Naive B cell (primary cell): ENCODE measurements around the gene TBC1D3G. TPM values are rescaled to one million over a fixed set of nuclear protein-coding genes. Genes with fewer than 3 reads are reported as not detected.
"Not testable (repeated sequence)": the region's sequence is repeated elsewhere in the genome, so short reads cannot be mapped to it uniquely, and the experiment has no call there.

Experiments used
- ATAC-seq, 2 donors: fragments of 150-1000 bp; cut with Tn5 transposase; 2 replicates each; pipeline ENCODE4 v1.10.0; 2021; ENCODE audit warnings: low read depth in 2 of 2, mild to moderate bottlenecking in 2 of 2, moderate library complexity in 2 of 2
- DNase-seq: peaks from one replicate; pipeline ENCODE4 v3.0.0; 2022
- H3K27ac Mint-ChIP-seq, 6 donors: one replicate each; pipeline ENCODE4 v1.8.0; 2020 to 2022; ENCODE audit warnings: mild to moderate bottlenecking in 6 of 6, mixed read lengths in 6 of 6, moderate library complexity in 5 of 6, inconsistent platforms in 2 of 6
- H3K27me3 Mint-ChIP-seq, 3 donors: one replicate each; pipeline ENCODE4 v1.8.0; 2021 to 2022; ENCODE audit warnings: mixed read lengths in 3 of 3, mild to moderate bottlenecking in 1 of 3
- H3K36me3 Mint-ChIP-seq, 2 donors: one replicate each; pipeline ENCODE4 v1.8.0; 2020 to 2022; ENCODE audit warnings: mixed read lengths in 2 of 2, inconsistent platforms in 1 of 2, mild to moderate bottlenecking in 1 of 2
- H3K4me1 Mint-ChIP-seq, 3 donors: one replicate each; pipeline ENCODE4 v1.8.0; 2020 to 2022; ENCODE audit warnings: mixed read lengths in 3 of 3, inconsistent platforms in 1 of 3, mild to moderate bottlenecking in 1 of 3, moderate library complexity in 1 of 3
- H3K4me3 Mint-ChIP-seq, 8 donors: one replicate each; pipeline ENCODE4 v1.8.0; 2020 to 2022; ENCODE audit warnings: mild to moderate bottlenecking in 8 of 8, mixed read lengths in 8 of 8, moderate library complexity in 8 of 8, inconsistent platforms in 2 of 8
- H3K9me3 Mint-ChIP-seq, 7 donors: one replicate each; pipeline ENCODE4 v1.8.0; 2020 to 2022; ENCODE audit warnings: mixed read lengths in 7 of 7, mild to moderate bottlenecking in 5 of 7, inconsistent platforms in 2 of 7, moderate library complexity in 1 of 7
- polyA plus RNA-seq, 6 donors: library from polyadenylated mRNA; unstranded; fragments of 300-500 nt; fragmentation: Illumina TruSeq; gene quantifications; one replicate each; pipeline ENCODE4 v1.2.3, GENCODE V29; 2021; ENCODE audit warnings: low read depth in 6 of 6

The TBC1D3G gene
- under 1 TPM in 1 of 6 donors, not detected in 5; 0.31 TPM for polyA plus RNA-seq

DNA sequence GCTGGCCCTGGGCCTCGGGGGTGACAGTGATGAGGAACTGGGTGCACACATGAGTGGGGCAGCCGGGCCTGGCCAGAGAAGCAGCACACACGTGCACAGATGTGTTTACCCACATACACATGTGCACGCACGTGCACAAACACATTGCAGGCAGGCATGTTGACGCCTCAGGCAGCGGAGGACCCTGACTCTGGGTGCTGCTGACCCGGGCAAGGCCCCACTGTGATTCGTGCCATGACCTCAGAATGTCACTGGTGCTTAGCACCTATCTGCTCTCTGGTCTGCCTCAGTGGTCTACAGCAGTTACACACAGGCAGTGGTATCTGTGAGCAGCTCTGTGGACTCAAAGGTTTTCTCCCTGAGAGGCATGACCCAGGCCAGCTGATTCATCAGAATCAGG is at the start of gene TBC1D3G:
Gene TBC1D3G, plus strand, starts transcription at position 301 of the 400 bp plus-strand sequence. CDS start 1,528 bp downstream, outside the sequence.
- ATAC-seq, DNase-seq: not testable (repeated sequence)

DNA sequence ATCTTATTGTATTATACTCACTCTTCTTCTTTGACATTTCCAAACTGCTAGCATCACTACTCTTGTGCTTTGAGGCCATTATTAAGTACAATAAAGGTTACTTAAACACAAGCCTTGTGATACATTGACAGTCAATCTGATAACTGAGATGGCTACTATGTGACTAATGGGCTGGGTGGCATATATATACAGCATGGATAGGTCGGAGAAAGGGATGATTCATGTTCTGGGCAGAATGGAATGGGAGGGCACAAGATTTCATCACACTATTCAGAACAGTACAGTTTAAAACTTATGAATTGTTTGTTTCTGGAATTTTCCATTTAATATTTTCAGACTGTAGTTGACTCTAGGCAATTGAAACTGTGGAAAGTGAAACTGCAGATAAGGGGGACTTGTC is 40.4 kb upstream of the TBC1D3G start:
- not testable (repeated sequence) for H3K27me3 Mint-ChIP-seq, ATAC-seq, H3K4me1 Mint-ChIP-seq, H3K4me3 Mint-ChIP-seq, H3K9me3 Mint-ChIP-seq, DNase-seq, H3K36me3 Mint-ChIP-seq, H3K27ac Mint-ChIP-seq

More for the DNA sequence above, at the start of gene TBC1D3G:
- not testable (repeated sequence) for H3K4me1 Mint-ChIP-seq, H3K27ac Mint-ChIP-seq, H3K27me3 Mint-ChIP-seq, H3K36me3 Mint-ChIP-seq, H3K4me3 Mint-ChIP-seq, H3K9me3 Mint-ChIP-seq

DNA sequence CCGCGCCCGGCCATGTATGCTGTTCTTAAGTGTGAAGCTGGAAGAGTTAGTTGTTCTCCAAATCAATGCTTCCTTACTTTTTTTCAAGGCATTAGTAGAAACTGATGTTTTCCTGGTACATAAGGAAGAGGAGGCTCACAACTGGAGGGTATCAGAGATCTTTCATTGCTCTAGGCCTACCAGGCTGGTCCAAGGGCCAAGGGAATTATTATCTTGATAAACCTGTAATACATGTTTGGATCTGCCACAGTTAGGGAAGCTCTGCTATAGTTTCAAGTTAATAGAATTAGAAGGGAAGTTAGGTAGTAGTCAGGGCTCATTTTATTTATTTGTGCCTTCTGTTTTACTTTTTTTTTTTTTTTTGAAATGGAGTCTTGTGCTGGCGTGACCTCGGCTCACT is 39.5 kb upstream of the TBC1D3G start:
- not testable (repeated sequence) for DNase-seq

DNA sequence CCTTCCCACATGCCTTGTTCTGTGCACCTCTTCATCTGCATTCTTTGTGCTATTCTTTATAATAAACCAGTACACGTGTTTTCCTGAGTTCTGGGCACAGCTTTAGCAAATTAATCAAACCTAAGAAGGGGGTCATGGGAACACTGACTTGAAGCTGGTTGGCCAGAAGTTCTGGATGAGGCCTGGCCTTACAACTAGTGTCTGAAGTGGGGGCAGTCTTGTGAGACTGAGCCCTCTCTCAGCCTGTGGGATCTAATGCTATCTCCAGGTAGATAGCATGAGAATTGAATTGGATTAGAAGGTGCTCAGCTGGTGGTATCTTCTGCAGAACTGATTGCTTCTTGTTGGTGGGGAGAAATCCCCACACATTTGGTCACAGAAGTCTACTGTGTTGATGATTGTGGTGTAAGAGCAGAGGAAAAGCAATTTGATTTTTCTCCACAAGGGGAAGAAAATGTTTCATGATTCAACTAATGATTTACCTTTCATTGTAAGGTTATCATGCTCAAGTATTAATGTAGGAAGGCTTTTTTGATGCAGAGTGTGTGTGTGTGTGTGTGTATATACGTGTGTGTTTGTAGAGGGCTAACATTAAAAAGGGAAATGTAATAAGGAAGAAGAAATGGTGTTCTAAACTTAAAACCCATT is 33.6 kb upstream of the TBC1D3G start:
- H3K36me3 Mint-ChIP-seq, H3K4me1 Mint-ChIP-seq, ATAC-seq, H3K4me3 Mint-ChIP-seq, H3K27ac Mint-ChIP-seq, H3K9me3 Mint-ChIP-seq, DNase-seq, H3K27me3 Mint-ChIP-seq: not testable (repeated sequence)

More for the DNA sequence above, 39.5 kb upstream of the TBC1D3G start:
- not testable (repeated sequence) for H3K27me3 Mint-ChIP-seq, H3K4me3 Mint-ChIP-seq, H3K36me3 Mint-ChIP-seq, ATAC-seq, H3K27ac Mint-ChIP-seq, H3K9me3 Mint-ChIP-seq, H3K4me1 Mint-ChIP-seq

DNA sequence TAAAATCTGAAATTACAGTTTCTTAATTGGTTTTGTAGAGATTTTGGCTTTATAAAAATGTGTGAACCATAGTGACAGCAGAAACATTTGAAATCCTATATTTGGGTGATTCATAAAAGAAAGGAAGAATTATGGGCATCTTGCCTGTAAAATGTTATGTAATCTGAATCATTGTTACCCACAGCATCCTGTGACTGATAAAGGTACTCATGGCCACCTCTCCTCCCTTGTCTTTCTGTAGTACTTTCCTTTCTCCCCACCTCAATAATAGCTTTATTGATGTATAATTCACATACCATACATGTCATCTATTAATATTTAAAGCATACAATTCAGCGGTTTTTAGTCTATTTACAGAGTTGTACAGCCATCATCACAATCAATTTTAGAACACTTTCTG is 28.5 kb upstream of the TBC1D3G start:
- DNase-seq, ATAC-seq, H3K4me1 Mint-ChIP-seq, H3K36me3 Mint-ChIP-seq, H3K27ac Mint-ChIP-seq, H3K9me3 Mint-ChIP-seq, H3K4me3 Mint-ChIP-seq, H3K27me3 Mint-ChIP-seq: not testable (repeated sequence)

DNA sequence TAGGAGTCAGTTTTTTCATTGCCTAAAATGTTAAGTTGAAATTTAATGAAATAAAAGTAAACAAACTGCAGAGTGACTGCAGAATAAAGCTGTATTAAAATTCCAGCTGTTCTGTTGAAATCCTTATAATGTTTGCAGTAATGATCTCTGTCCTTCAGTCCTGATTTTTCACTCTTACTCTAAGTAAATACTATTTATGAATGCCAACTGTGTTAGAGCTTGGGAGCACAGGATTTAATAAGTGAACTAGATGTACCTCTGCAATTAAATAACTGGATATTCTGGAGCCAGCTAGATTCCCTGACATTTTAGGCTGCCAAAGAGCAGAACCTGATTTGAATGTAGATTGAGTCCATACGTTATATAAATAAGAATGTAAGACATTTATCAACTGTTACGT is 7.9 kb upstream of the TBC1D3G start:
- H3K9me3 Mint-ChIP-seq, ATAC-seq, H3K27ac Mint-ChIP-seq, DNase-seq, H3K4me1 Mint-ChIP-seq, H3K4me3 Mint-ChIP-seq, H3K36me3 Mint-ChIP-seq, H3K27me3 Mint-ChIP-seq: not testable (repeated sequence)

DNA sequence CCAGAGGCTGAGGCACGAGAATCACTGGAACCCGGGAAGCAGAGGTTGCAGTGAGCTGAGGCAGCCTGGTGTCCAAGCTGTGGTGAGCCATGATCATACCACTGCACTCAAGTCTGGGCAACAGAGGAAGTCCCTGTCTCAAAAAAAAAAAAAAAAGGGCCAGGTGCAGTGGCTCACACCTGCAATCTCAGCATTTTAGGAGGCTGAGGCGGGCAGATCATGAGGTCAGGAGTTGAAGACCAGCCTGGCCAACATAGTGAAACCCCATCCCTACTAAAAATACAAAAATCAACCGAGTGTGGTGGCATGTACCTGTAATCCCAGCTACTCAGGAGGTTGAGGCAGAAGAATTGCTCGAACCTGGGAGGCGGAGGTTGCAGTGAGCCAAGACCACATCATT is 38.8 kb downstream of the TBC1D3G start:
- not testable (repeated sequence) for H3K36me3 Mint-ChIP-seq, H3K4me3 Mint-ChIP-seq, DNase-seq, H3K27ac Mint-ChIP-seq, ATAC-seq, H3K27me3 Mint-ChIP-seq, H3K9me3 Mint-ChIP-seq, H3K4me1 Mint-ChIP-seq

DNA sequence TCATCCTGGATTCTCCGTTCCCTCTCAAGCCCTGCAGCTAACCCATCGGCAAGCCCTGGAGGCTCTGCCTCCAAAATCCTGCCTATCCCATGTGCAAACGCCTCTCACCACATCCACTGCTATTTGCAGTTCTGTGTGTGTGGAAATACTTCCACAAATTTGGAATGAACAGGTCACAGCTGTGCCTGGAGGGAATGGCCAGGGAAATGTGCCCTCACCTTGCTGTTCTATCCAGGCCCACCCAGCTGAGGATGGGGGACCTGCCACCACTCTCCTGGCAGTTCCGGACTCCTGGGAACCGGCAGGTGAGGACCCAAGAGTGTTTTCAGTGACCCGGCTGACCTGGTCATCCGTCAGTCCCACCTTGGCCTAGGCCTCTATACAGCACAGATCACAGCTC is 52.3 kb downstream of the TBC1D3G start:
- H3K27me3 Mint-ChIP-seq, H3K9me3 Mint-ChIP-seq, H3K4me3 Mint-ChIP-seq, DNase-seq, H3K4me1 Mint-ChIP-seq, ATAC-seq, H3K27ac Mint-ChIP-seq, H3K36me3 Mint-ChIP-seq: not testable (repeated sequence)

Other genes starting within 250 kb of the TBC1D3G start
- gene CCL3, start 233.7 kb upstream of the TBC1D3G start, polyA plus RNA-seq: 10 to 100 TPM in 3 of 6 donors, 1 to 10 TPM in 3; 7.0 to 36.8 (median 13.0) TPM
- 10 to 100 TPM in 3 of 6 donors, 1 to 10 TPM in 2, under 1 TPM in 1; 0.79 to 43.5 (median 19.5) TPM for gene CCL4, start 220.1 kb upstream of the TBC1D3G start, polyA plus RNA-seq
- under 1 TPM in 1 of 6 donors, not detected in 5; 0.73 TPM for gene TBC1D3B, start 147.2 kb upstream of the TBC1D3G start, polyA plus RNA-seq
- gene CCL3L1, start 127.1 kb upstream of the TBC1D3G start, polyA plus RNA-seq: 1 to 10 TPM in 1 of 6 donors, under 1 TPM in 3, not detected in 2; 0.48 to 1.5 (median 0.71) TPM
- 1 to 10 TPM in 2 of 6 donors, not detected in 4; 1.6 to 6.6 TPM for gene CCL4L2, start 112.8 kb upstream of the TBC1D3G start, polyA plus RNA-seq
- under 1 TPM in 2 of 6 donors, not detected in 4; 0.22 to 0.36 TPM for gene TBC1D3I, start 59.3 kb upstream of the TBC1D3G start, polyA plus RNA-seq
- not detected for gene TBC1D3H, start 64.6 kb downstream of the TBC1D3G start, polyA plus RNA-seq
- gene ZNHIT3, start 162.8 kb downstream of the TBC1D3G start, polyA plus RNA-seq: 10 to 100 TPM; 72.3 to 99.5 (median 88.4) TPM
- 1 to 10 TPM; 1.3 to 8.6 (median 4.9) TPM for gene MYO19, start 211.0 kb downstream of the TBC1D3G start, polyA plus RNA-seq
- 10 to 100 TPM in 4 of 6 donors, 1 to 10 TPM in 2; 9.3 to 35.0 (median 12.4) TPM for gene PIGW, start 211.1 kb downstream of the TBC1D3G start, polyA plus RNA-seq
- 10 to 100 TPM; 45.5 to 86.3 (median 61.3) TPM for gene GGNBP2, start 221.0 kb downstream of the TBC1D3G start, polyA plus RNA-seq